Kidney (tissue), 14 donors: ENCODE data around the gene SULT1C4. TPM values are rescaled to one million over a fixed set of nuclear protein-coding genes. Genes with fewer than 3 reads are reported as not detected.

Source experiments
- DNase-seq, 5 donors: peaks; one replicate each; pipeline ENCODE4 v3.0.0-alpha.2; 2013 to 2020
- FAIRE-seq: peaks from 2 replicates; lab custom pipeline; 2012; peaks lifted over from hg19 to GRCh38; lab: Jason Lieb, UNC
- H3K27ac ChIP-seq, 2 donors: one replicate each; pipeline ENCODE4 v1.7.0; 2013; ENCODE audit warnings: low read depth in 2 of 2, low read length in 2 of 2, inconsistent platforms in 1 of 2
- H3K27me3 ChIP-seq: one replicate; pipeline ENCODE4 v1.7.1; 2013; ENCODE audit warnings: low read length, inconsistent platforms; ENCODE audit not compliant: control insufficient read depth, insufficient read depth
- H3K36me3 ChIP-seq, 3 donors: one replicate each; pipeline versions ENCODE4 v1.7.0 to v1.7.1; 2013; ENCODE audit warnings: low read length in 3 of 3, control low read depth in 1 of 3, inconsistent platforms in 1 of 3; ENCODE audit not compliant: insufficient read depth in 3 of 3, control insufficient read depth in 2 of 3
- H3K4me1 ChIP-seq, 3 donors: one replicate each; pipeline versions ENCODE4 v1.7.0 to v1.7.1; 2013; ENCODE audit warnings: low read length in 3 of 3, inconsistent platforms in 1 of 3, low read depth in 1 of 3; ENCODE audit not compliant: control insufficient read depth in 2 of 3, insufficient read depth in 2 of 3
- H3K4me3 ChIP-seq, 3 donors: one replicate each; pipeline versions ENCODE4 v1.7.0 to v1.8.1; 2013; ENCODE audit warnings: low read length in 3 of 3, control low read depth in 1 of 3, inconsistent platforms in 1 of 3
- H3K9ac ChIP-seq, 3 donors: one replicate each; pipeline versions ENCODE4 v1.7.0 to v1.7.1; 2013; ENCODE audit warnings: low read length in 3 of 3, control low read depth in 1 of 3, inconsistent platforms in 1 of 3
- H3K9me3 ChIP-seq, 3 donors: one replicate each; pipeline versions ENCODE4 v1.7.0 to v1.7.1; 2013; ENCODE audit warnings: low read length in 3 of 3, control low read depth in 1 of 3, inconsistent platforms in 1 of 3; ENCODE audit not compliant: control insufficient read depth in 2 of 3, insufficient read depth in 1 of 3
- intact Hi-C: fragments of 100-400 bp; cut with DNase I; formaldehyde crosslinking; loops from one replicate; pipeline ENCODE4 v1.11.1; 2022
- polyA plus RNA-seq: library from polyadenylated mRNA; stranded (reverse); fragments of 350-450 nt; fragmentation: Illumina TruSeq; extraction: RNeasy Lipid Tissue Mini Kit (QIAGEN cat#74804); gene quantifications from one replicate; pipeline ENCODE4 v1.2.3, GENCODE V29; 2014; ENCODE audit warnings: low read depth, low replicate concordance; ENCODE audit not compliant: insufficient read depth
- total RNA-seq: library from RNA; stranded (reverse); fragmentation: NEBNext Ultra II Directional; extraction: Animal tissue kit (Norgen Biotek cat#: 25700); gene quantifications from one replicate; pipeline ENCODE4 v1.2.1, GENCODE V29; 2021
- TF ChIP-seq, protein P1 (sequence below): IDR thresholded peaks from 3 replicates; pipeline ENCODE4 v1.5.1; 2012; ENCODE audit warnings: mild to moderate bottlenecking, moderate library complexity, borderline replicate concordance; ENCODE audit not compliant: insufficient read depth; ENCODE audit errors: extremely low read depth
- donor health status: control.
- donor health status: control.
- donor health status: control.
- donor health status: control.
- donor health status: control.
- donor health status: DM: yes; HTN: yes; CAD: no.
- donor health status: Normal renal cell carcinoma (clear cell type).

The SULT1C4 gene
- total and polyA plus RNA-seq, 2 donors from 2014 or later: 7.1 to 24.7 TPM

GRCh38 chr2:108378851-108379250, 1.1 kb downstream of the SULT1C4 start:
- H3K9me3 ChIP-seq: no peaks in the 10 kb centered on the region
- no peak for FAIRE-seq
- intact Hi-C loops: no loop called here
- no peaks in the 10 kb centered on the region for H3K27me3 ChIP-seq
- H3K36me3 ChIP-seq: peaks cover 3 to 11% (median 8%) of the 10 kb centered on the region in 3 donors
- H3K4me1 ChIP-seq: peaks cover 0 to 9% (median 7%) of the 10 kb centered on the region in 3 donors
- peak overlapping the region; percentile 16 to 19 for H3K27ac ChIP-seq
- peak in 2 of 5 donors; percentile 31 to 34 for DNase-seq
- H3K4me3 ChIP-seq: peak overlapping the region; percentile 70 to 92 (median 82)
- TF ChIP-seq, protein P1, sequence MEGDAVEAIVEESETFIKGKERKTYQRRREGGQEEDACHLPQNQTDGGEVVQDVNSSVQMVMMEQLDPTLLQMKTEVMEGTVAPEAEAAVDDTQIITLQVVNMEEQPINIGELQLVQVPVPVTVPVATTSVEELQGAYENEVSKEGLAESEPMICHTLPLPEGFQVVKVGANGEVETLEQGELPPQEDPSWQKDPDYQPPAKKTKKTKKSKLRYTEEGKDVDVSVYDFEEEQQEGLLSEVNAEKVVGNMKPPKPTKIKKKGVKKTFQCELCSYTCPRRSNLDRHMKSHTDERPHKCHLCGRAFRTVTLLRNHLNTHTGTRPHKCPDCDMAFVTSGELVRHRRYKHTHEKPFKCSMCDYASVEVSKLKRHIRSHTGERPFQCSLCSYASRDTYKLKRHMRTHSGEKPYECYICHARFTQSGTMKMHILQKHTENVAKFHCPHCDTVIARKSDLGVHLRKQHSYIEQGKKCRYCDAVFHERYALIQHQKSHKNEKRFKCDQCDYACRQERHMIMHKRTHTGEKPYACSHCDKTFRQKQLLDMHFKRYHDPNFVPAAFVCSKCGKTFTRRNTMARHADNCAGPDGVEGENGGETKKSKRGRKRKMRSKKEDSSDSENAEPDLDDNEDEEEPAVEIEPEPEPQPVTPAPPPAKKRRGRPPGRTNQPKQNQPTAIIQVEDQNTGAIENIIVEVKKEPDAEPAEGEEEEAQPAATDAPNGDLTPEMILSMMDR: no peak
- H3K9ac ChIP-seq: peak overlapping the region in 2 of 3 donors; percentile 83 to 94

GRCh38 chr2:108382196-108382595, 4.4 kb downstream of the SULT1C4 start:
- Histone ChIP-seq H3K9ac (no peak overlapping the region), H3K27me3 (no peaks in the 10 kb centered on the region), H3K27ac (no peak overlapping the region), H3K9me3 (no peaks in the 10 kb centered on the region), H3K4me3 (no peak overlapping the region), H3K4me1 (peaks cover 0 to 16% (median 6%) of the 10 kb centered on the region in 3 donors), H3K36me3 (peaks cover 5 to 15% (median 8%) of the 10 kb centered on the region in 3 donors)
- TF ChIP-seq, protein P1: no peak
- DNase-seq (no peak), FAIRE-seq (no peak)
- intact Hi-C loops: no loop called here

- TF ChIP-seq, protein P1: no peak
- intact Hi-C loops: no loop called here
- FAIRE-seq (no peak), DNase-seq (no peak)
- no peak overlapping the region for H3K4me3 ChIP-seq
- no peaks in the 10 kb centered on the region for H3K9me3 ChIP-seq
- peaks cover 0 to 12% (median 4%) of the 10 kb centered on the region in 3 donors for H3K4me1 ChIP-seq
- no peak overlapping the region for H3K27ac ChIP-seq
- H3K36me3 ChIP-seq: peaks cover 5 to 15% (median 9%) of the 10 kb centered on the region in 3 donors
- H3K9ac ChIP-seq: no peak overlapping the region
- H3K27me3 ChIP-seq: no peaks in the 10 kb centered on the region
Observed at GRCh38 chr2:108383146-108383830, 5.5 kb downstream of the SULT1C4 start.
